Thoracic aorta endothelial cell (primary cell): ENCODE data around the gene ZKSCAN4. TPM values are rescaled to one million over a fixed set of nuclear protein-coding genes. Genes with fewer than 3 reads are reported as not detected.

Source experiments
- total RNA-seq: library from RNA; depleted of rRNA; stranded (reverse); fragments of >200 nt; gene quantifications from 2 replicates; pipeline ENCODE4 v1.2.3, GENCODE V29; 2012

The ZKSCAN4 gene
- 3.2 and 4.8 TPM in 2 replicates for total RNA-seq

GRCh38 chr6:28252009-28252975, at the start of gene ZKSCAN4:
TSS of gene ZKSCAN4 (minus strand) at chr6:28252269. CDS start at chr6:28251980, 289 bp downstream.

GRCh38 chr6:28281288-28282064, 29.4 kb upstream of the ZKSCAN4 start, which contains the start of gene PGBD1:
TSS of gene PGBD1 (plus strand) at chr6:28281572. CDS start at chr6:28283814, 2,242 bp downstream.

GRCh38 chr6:28266962-28267694, 15.1 kb upstream of the ZKSCAN4 start, which contains the start of gene ZSCAN26:
TSS of gene ZSCAN26 (plus strand) at chr6:28267143. CDS start at chr6:28271920, 4,777 bp downstream.

GRCh38 chr6:28258877-28259777, 7.1 kb upstream of the ZKSCAN4 start, which contains the start of gene NKAPL:
TSS of gene NKAPL (plus strand) at chr6:28259297. CDS start at chr6:28259372, 75 bp downstream.

GRCh38 chr6:28225056-28225834, 26.8 kb downstream of the ZKSCAN4 start, which contains the start of gene ZSCAN9:
TSS of gene ZSCAN9 (plus strand) at chr6:28225275. CDS start at chr6:28227085, 1,810 bp downstream.

Other genes with a start within 250 kb of the ZKSCAN4 start
- 0.27 and 0.29 TPM in 2 replicates for gene ZNF165, start 171.7 kb downstream of the ZKSCAN4 start, total RNA-seq
- gene ZSCAN16, start 127.7 kb downstream of the ZKSCAN4 start, total RNA-seq: 7.1 and 8.4 TPM in 2 replicates
- 22.6 and 23.9 TPM in 2 replicates for gene ZKSCAN8, start 110.4 kb downstream of the ZKSCAN4 start, total RNA-seq
- 16.7 and 17.3 TPM in 2 replicates for gene ZSCAN9, start 27.0 kb downstream of the ZKSCAN4 start, total RNA-seq
- gene NKAPL, start 7.0 kb upstream of the ZKSCAN4 start, total RNA-seq: 0.43 and 0.80 TPM in 2 replicates
- 15.0 and 15.1 TPM in 2 replicates for gene ZSCAN26, start 14.9 kb upstream of the ZKSCAN4 start, total RNA-seq
- 9.1 and 9.7 TPM in 2 replicates for gene PGBD1, start 29.3 kb upstream of the ZKSCAN4 start, total RNA-seq
- gene ZSCAN31, start 83.9 kb upstream of the ZKSCAN4 start, total RNA-seq: 66.2 and 80.3 TPM in 2 replicates
- 3.1 and 3.4 TPM in 2 replicates for gene ZKSCAN3, start 97.7 kb upstream of the ZKSCAN4 start, total RNA-seq
- 4.9 and 5.7 TPM in 2 replicates for gene ZSCAN12, start 147.5 kb upstream of the ZKSCAN4 start, total RNA-seq
- gene ZSCAN23, start 191.2 kb upstream of the ZKSCAN4 start, total RNA-seq: 0.65 and 1.5 TPM in 2 replicates